Heart left ventricle (tissue), 16 donors: ENCODE measurements around the gene PPTC7. TPM values are rescaled to one million over a fixed set of nuclear protein-coding genes. Genes with fewer than 3 reads are reported as not detected.
"Not testable (repeated sequence)": the region's sequence is repeated elsewhere in the genome, so short reads cannot be mapped to it uniquely, and the experiment has no call there.

ENCODE experiments used
- ATAC-seq, 4 donors: fragments of 200-7000 bp; cut with Tn5 transposase; one replicate each; pipeline ENCODE4 v1.9.1; 2020 to 2022; ENCODE audit warnings: moderate library complexity in 4 of 4, mild to moderate bottlenecking in 3 of 4, moderate number of reproducible peaks in 1 of 4
- DNase-seq, 5 donors: peaks; one replicate each; pipeline ENCODE4 v3.0.0-alpha.2; 2020
- H3K27ac ChIP-seq, 12 donors: fragments of 200-600 bp; sonication (generic) in 4 of 12; one replicate each; pipeline versions ENCODE4 v1.5.0 to v1.8.0; 2016 to 2022; ENCODE audit warnings: mild to moderate bottlenecking in 2 of 12
- H3K27me3 ChIP-seq, 9 donors: fragments of 200-600 bp; sonication (generic) in 2 of 9; one replicate each; pipeline versions ENCODE4 v1.5.1 to v1.8.0; 2016 to 2022; ENCODE audit warnings: mild to moderate bottlenecking in 3 of 9
- H3K36me3 ChIP-seq, 9 donors: fragments of 200-600 bp; sonication (generic) in 2 of 9; one replicate each; pipeline versions ENCODE4 v1.5.0 to v1.8.0; 2018 to 2022; ENCODE audit warnings: mild to moderate bottlenecking in 2 of 9
- H3K4me1 ChIP-seq, 12 donors: fragments of 200-600 bp; sonication (generic) in 4 of 12; one replicate each; pipeline versions ENCODE4 v1.5.0 to v1.8.0; 2016 to 2022; ENCODE audit warnings: mild to moderate bottlenecking in 3 of 12
- H3K4me3 ChIP-seq, 12 donors: fragments of 200-600 bp; sonication (generic) in 4 of 12; one replicate each; pipeline versions ENCODE4 v1.5.0 to v1.8.0; 2017 to 2022; ENCODE audit warnings: mild to moderate bottlenecking in 9 of 12, moderate library complexity in 4 of 12
- H3K9me3 ChIP-seq, 12 donors: fragments of 200-600 bp; sonication (generic) in 4 of 12; one replicate each; pipeline versions ENCODE4 v1.5.0 to v1.8.0; 2016 to 2022; ENCODE audit warnings: mild to moderate bottlenecking in 1 of 12
- POLR2A ChIP-seq, 2 donors: fragments of 450-650 bp; IDR thresholded peaks; one replicate each; pipeline ENCODE4 v1.6.1; 2017; ENCODE audit warnings: antibody characterized with exemption in 2 of 2, mild to moderate bottlenecking in 2 of 2, moderate library complexity in 2 of 2
- WGBS, 4 donors: extraction: QIAGEN DNeasy Blood & Tissue Kit in 2 of 4; methylation state at CpG; one replicate each; pipeline versions ENCODE4 v1.1.5 to v1.1.7; 2013 to 2018; 5-methylcytosine and 5-hydroxymethylcytosine counted together
- intact Hi-C, 10 donors: fragments of 100-400 bp; cut with DNase I; formaldehyde crosslinking; loops; one replicate each; pipeline versions ENCODE4 v1.11.1 to v1.14.2; 2022
- polyA plus RNA-seq, 2 donors: library from polyadenylated mRNA; stranded (reverse); fragments of 200-250 nt; gene quantifications; one replicate each; pipeline ENCODE4 v1.2.3, GENCODE V29; 2013
- total RNA-seq, 9 donors: library from RNA; depleted of rRNA in 2 of 9; stranded (reverse); fragments of >200 nt in 2 of 9; fragmentation: NEBNext Ultra II Directional in 3 of 9; extraction: Animal tissue kit (Norgen Biotek cat#: 25700) in 3 of 9; gene quantifications; one replicate each; pipeline versions ENCODE4 v1.1.0 to v1.2.4, GENCODE V29; 2016 to 2023
- TF ChIP-seq, protein P1 (sequence below), 12 donors: fragments of 200-600 bp; sonication (generic) in 4 of 12; IDR thresholded peaks; one replicate each; pipeline versions ENCODE4 v1.5.0 to v1.8.0; 2018 to 2022; ENCODE audit warnings: antibody characterized with exemption in 12 of 12, mild to moderate bottlenecking in 5 of 12
- donor health status: ischemic (EF 13 %, LVEDD 7.1; RV severe dilation, severe dysfunction).
- donor health status: healthy with polysubstance abuse.
- donor health status: DM: no; HTN: yes; CAD: no.
- donor health status: DM: no; HTN: no; CAD: no.
- donor health status: ischemic (EF 25% LVEDD 6.9; RV normal size, moderate dysfunction).
- donor health status: ischemic (EF 25% LVEDD 5.7; RV mildly dilated, moderate dysfunction).
- donor health status: healthy.
- donor health status: DM: yes; HTN: yes; CAD: no.
- donor health status: ischemic (EF 35%, LVEDD 5.7; RV mildly dilated, moderate dysfunction).
- donor health status: nonischemic (EF 11% LVEDD 7.7; RV severe dilation, severe dysfunction).
- donor health status: DM: yes; HTN: yes; CAD: no.
- donor health status: PGD.
- donor health status: ischemic (EF 29% LVEDD 5.4; RV normal size, mild dysfunction).
- donor health status: nonischemic (EF 23%, LVEDD 6.1; RV moderate dilation, normal function).

Gene PPTC7
- total and polyA plus RNA-seq, 11 donors = 26.6 to 113 (median 65.0) TPM

DNA sequence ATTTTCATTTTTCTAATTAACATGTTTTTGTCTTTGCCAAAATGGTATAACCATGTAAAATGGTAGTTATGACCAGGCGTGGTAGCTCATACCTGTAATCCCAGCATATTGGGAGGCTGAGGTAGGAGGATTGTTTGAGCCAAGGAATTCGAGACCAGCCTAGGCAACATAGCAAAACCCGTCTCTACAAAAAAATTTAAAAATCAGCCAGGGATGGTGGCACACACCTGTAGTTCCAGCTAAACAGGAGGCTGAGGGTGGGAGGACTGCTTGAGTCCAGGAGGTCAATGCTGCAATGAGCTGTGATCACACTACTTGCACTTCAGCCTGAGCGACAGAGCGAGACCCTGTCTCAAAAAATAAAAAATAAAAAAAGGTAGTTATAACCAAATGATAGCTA, 23.1 kb downstream of the PPTC7 start:
- no peak for ATAC-seq

DNA sequence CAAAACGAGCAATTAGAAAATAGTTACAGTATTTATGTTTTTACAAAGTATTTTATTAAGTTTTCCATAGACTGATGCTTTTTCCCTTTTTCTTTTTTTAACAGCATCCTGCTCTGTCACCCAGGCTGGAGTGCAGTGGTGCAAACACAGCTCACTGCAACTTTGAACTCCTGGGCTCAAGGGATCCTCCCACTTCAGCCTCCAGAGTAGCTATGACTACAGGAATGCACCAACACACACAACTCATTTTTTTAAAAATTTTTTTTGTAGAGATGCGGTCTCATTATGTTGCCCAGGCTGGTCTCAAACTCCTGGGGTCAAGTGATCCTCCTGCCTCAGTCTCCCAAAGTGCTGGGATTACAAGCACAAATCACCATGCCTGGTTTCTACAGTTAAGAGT, 24.2 kb downstream of the PPTC7 start:
- ATAC-seq, intact Hi-C loops, DNase-seq, H3K4me3 ChIP-seq, H3K27ac ChIP-seq, H3K9me3 ChIP-seq, H3K36me3 ChIP-seq, H3K27me3 ChIP-seq: not testable (repeated sequence)
- WGBS, 4 donors = 94 to 97% (median 95%) methylated on average over 2 of the region's 2 CpGs
- H3K4me1 ChIP-seq = peaks cover 0 to 85% (median 44%) of the 10 kb centered on the region in 12 donors

More for the DNA sequence above, 23.1 kb downstream of the PPTC7 start:
- no peak for TF ChIP-seq POLR2A (IDR thresholded peaks at IDR 0.05)
- TF ChIP-seq, protein P1, sequence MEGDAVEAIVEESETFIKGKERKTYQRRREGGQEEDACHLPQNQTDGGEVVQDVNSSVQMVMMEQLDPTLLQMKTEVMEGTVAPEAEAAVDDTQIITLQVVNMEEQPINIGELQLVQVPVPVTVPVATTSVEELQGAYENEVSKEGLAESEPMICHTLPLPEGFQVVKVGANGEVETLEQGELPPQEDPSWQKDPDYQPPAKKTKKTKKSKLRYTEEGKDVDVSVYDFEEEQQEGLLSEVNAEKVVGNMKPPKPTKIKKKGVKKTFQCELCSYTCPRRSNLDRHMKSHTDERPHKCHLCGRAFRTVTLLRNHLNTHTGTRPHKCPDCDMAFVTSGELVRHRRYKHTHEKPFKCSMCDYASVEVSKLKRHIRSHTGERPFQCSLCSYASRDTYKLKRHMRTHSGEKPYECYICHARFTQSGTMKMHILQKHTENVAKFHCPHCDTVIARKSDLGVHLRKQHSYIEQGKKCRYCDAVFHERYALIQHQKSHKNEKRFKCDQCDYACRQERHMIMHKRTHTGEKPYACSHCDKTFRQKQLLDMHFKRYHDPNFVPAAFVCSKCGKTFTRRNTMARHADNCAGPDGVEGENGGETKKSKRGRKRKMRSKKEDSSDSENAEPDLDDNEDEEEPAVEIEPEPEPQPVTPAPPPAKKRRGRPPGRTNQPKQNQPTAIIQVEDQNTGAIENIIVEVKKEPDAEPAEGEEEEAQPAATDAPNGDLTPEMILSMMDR (IDR thresholded peaks at IDR 0.05) = no peak
- peaks cover 0 to 88% (median 47%) of the 10 kb centered on the region in 12 donors for H3K4me1 ChIP-seq
- intact Hi-C loops = no loop called here
- no peak overlapping the region for H3K27ac ChIP-seq
- no peak overlapping the region for H3K4me3 ChIP-seq
- 94 to 98% (median 96%) methylated on average over 5 of the region's 5 CpGs for WGBS, 4 donors
- no peaks in the 10 kb centered on the region for H3K36me3 ChIP-seq
- H3K9me3 ChIP-seq = no peaks in the 10 kb centered on the region
- no peaks in the 10 kb centered on the region for H3K27me3 ChIP-seq
- no peak for DNase-seq

DNA sequence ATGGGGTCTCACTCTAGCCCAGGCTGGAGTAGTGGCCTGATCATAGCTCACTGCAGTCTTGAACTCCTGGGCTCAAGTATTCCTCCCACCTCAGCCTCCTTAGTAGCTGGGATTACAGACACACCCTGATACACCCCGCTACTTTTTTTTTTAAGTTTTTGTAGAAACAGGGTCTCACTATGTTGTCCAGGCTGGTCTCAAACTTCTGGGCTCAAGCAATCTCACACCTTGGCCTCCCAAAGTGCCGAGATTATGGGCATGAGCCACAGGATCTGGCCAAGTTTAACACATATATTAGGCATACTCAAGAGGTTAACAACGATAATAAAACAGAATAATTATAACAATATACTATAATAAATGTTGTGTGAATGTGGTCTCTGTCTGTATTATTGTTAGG, 25.8 kb downstream of the PPTC7 start:
- Histone ChIP-seq H3K4me3 (no peak overlapping the region), H3K27me3 (no peaks in the 10 kb centered on the region), H3K9me3 (no peaks in the 10 kb centered on the region), H3K27ac (peak overlapping the region in 8 of 12 donors; percentile 4 to 57 (median 40)), H3K36me3 (no peaks in the 10 kb centered on the region), H3K4me1 (peaks cover 0 to 71% (median 34%) of the 10 kb centered on the region in 12 donors)
- no peak for DNase-seq
- intact Hi-C loops = loop anchor here in 1 of 10 donors (2.0 kb wide), 1 partner anchor 22 kb away; no protein-coding TSS in a partner anchor
- TF ChIP-seq, protein P1 (IDR thresholded peaks at IDR 0.05) = no peak
- no peak for TF ChIP-seq POLR2A (IDR thresholded peaks at IDR 0.05)
- ATAC-seq = no peak
- WGBS, 4 donors = 75 to 88% (median 80%) methylated on average over 3 of the region's 3 CpGs

DNA sequence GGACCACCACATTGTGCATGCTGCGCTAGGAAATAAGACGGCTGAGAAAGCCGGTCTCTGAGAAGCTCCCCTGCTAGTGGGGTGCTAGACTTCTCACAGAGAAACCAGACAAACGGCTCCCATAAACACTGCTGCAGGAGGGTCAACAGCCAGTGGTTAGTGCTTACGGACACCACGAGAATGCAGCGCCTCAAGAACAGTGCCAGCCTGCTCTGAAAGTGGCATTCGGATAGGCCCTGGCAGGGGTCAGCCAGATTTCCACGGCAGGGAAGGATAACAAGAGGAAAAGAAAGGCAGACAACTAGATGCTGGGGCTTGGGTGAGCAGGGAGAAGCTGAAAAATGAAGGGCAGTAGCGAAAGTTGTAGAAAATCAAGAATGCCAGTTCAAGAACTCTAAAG, 26.4 kb downstream of the PPTC7 start:
- 62 to 73% (median 68%) methylated on average over 10 of the region's 10 CpGs for WGBS, 4 donors
- H3K4me1 ChIP-seq = peaks cover 0 to 71% (median 36%) of the 10 kb centered on the region in 12 donors
- H3K9me3 ChIP-seq = no peaks in the 10 kb centered on the region
- ATAC-seq (peak; percentile 48 to 61 (median 58)), DNase-seq (no peak)
- TF ChIP-seq, protein P1 (IDR thresholded peaks at IDR 0.05) = no peak
- TF ChIP-seq POLR2A (IDR thresholded peaks at IDR 0.05) = no peak
- intact Hi-C loops = loop anchor here in 1 of 10 donors (2.0 kb wide), 1 partner anchor 22 kb away; no protein-coding TSS in a partner anchor
- peak overlapping the region in 10 of 12 donors; percentile 22 to 57 (median 42) for H3K27ac ChIP-seq
- H3K27me3 ChIP-seq = no peaks in the 10 kb centered on the region
- H3K36me3 ChIP-seq = peaks cover 0 to 3% (median 0%) of the 10 kb centered on the region in 9 donors
- no peak overlapping the region for H3K4me3 ChIP-seq
